Measurements from ENCODE around the gene NAA38.
A peak's percentile ranks its signal among the peaks of the same experiment; 100 is the strongest.
"Not testable (repeated sequence)": the region's sequence is repeated elsewhere in the genome, so short reads cannot be mapped to it uniquely, and the experiment has no call there.

The NAA38 gene

GRCh38 chr17:7881276-7882054 lies 24.1 kb upstream of the NAA38 start:
- no peak for DNase-seq

GRCh38 chr17:7880076-7880868 lies 22.9 kb upstream of the NAA38 start:
- DNase-seq: no peak

- DNase-seq: no peak
These were observed 20.9 kb upstream of the NAA38 start for GRCh38 chr17:7878234-7878633.

- no peak for DNase-seq
These were observed 18.5 kb upstream of the NAA38 start for GRCh38 chr17:7875804-7876370.

- DNase-seq: no peak
These were observed 15.7 kb upstream of the NAA38 start for GRCh38 chr17:7873051-7873450.

DNA sequence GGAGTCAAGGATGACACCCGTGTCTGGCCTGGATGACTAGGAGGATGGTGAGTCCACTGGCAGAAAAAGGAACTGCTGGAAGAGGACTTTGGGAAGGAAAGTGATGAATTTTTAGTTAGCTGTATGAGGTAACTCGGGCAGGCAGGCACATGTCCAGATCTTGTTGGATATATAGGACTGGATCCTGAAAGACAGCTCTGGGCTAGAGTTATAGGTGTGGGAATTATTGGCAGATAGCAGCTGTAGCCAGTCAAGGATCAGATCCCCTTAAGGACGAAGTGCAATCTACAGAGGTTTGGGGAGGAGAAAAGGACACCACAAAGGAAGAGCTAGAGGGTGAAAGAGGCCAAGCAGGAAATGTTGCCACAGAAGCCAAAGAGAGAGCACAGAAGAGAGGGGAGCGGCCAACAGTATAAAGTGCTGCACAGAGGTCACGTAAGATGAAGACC lies 10.5 kb upstream of the NAA38 start:
- peak in 1 of 2 donors; percentile 37 for DNase-seq

DNA sequence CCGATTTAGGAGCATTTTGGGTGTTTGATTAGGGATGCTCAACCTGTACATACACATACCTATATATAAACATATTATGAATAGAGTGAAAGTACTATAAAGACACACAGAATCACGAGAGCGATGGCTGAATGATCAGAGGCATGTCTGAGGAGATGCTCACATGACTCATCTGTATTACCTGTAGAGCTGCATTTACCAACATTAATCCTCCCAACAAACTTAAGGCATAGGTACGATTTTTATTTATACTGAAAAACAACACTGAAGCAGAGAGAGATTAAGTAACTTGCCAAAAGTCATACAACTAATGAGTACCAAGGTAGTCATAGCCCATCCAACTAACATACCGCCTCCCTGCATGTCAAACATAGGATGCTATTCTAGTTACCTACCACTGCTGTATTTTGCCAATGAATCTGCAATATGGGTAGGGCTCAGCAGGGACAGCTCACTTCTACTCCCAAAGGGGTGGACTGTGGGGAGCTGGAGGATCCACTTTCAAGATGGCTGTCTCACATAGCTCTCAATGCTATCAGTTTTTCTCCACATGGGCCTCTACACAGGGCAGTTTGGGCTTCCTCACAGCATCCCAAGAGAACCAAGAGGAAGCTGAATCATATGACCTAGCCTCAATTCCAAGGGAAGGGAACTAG lies 7.8 kb upstream of the NAA38 start:
- no peak for DNase-seq

DNA sequence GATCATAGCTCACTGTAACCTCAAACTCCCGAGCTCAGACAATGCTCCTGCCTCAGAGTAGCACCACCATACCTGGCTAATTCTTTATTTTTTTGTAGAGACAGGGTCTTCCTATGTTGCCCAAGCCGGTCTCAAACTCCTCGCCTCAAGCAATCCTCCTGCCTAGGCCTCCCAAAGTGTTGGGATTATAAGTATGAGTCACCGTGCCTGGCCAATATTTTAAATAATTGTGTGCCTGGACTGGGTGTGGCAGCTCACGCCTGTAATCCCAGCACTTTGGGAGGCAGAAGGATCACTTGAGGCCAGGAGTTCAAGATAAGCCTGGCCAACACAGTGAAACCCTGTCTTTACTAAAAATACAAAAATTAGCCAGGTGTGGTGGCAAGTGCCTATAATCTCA lies 7.0 kb upstream of the NAA38 start:
- DNase-seq: not testable (repeated sequence)

DNA sequence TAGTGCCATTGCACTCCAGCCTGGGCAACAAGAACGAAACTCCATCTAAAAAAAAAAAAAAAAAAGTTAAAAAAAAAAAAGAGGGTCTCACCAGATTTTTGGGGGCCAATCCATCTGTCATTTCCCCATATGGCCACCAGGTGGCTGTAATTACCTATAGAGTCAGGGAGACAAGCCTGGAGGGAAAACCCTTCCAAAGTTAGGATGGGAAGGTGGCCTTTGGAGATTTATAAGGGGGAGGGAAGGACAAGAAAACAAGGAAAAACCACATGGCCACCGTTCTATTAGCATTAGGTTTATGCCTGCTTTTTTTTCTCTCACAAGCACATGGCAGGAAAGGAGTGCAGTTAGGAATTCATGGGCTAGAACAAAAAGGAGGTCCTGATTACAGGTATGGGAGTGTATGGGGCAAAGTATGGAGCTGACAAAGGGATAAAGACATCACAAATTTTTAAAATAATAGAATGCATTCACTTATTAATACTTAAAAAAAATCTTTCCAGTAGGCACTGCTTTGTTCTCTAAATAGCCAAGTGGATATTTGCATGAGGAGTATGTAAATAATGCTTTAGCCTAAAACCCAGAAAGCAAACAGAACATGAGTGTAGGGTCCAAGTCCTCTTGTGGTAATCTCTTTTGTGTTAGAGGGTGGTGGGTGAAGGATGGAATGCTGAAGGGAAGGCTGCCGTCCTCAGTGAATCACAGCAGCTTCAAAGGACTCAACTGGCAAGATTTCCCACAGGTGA lies 5.5 kb upstream of the NAA38 start:
- DNase-seq: peak; percentile 57 to 69

GRCh38 chr17:7859028-7859427 lies 1.7 kb upstream of the NAA38 start:
- no peak for DNase-seq

DNA sequence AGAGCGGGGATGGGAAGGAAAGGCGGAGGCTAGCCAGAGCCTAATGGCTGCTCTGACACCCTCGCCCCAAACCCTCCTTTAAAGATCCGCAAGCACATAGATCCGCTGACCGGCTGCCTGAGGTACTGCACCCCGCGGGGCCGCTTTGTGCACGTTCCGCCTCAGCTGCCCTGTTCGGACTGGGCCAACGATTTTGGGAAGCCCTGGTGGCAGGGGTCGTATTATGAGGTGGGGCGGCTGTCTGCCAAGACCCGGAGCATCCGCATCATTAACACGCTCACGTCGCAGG lies 1.1 kb upstream of the NAA38 start:
- peak; percentile 53 to 59 for DNase-seq

DNA sequence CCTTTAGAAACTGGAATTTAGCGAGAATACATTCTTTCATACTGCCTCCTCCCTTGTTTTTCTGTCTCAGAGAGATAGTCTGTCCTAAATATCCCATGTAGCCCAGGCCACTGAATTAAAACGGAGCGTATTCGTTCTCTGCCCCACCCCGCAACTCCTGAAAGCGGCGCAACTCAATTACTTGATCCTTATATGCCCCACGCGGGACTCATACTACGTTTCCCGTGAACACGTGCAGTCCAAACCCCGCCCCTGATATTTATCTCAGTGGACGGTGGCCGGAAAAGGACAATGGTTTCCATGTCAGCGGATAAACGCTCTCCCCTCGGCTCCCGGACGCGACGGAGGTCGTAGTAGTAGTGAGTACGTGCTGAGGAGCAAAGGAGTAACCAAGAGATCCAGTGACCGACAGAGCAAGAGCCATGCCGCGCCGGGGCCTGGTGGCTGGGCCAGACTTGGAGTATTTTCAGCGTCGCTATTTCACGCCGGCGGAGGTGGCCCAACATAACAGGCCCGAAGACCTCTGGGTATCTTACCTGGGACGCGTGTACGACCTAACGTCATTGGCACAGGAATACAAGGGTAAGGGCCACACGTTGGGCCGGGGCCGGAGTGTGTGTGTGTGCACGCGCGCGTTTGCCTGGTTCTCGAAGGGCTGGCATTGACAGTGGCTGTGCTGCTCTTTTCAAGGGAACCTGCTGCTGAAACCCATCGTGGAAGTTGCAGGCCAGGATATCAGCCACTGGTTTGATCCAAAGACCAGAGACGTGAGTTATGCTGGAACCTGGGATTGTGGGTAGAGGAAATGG lies 558 bp upstream of the NAA38 start, which contains the start of gene CYB5D1:
Gene CYB5D1 (plus strand): TSS at position 291 of the 809 bp plus-strand sequence. CDS start 132 bp downstream, at position 423.
- peak; percentile 93 to 96 for DNase-seq

- DNase-seq: peak; percentile 52 to 66
These were observed 1.1 kb downstream of the NAA38 start for GRCh38 chr17:7856011-7856810.

DNA sequence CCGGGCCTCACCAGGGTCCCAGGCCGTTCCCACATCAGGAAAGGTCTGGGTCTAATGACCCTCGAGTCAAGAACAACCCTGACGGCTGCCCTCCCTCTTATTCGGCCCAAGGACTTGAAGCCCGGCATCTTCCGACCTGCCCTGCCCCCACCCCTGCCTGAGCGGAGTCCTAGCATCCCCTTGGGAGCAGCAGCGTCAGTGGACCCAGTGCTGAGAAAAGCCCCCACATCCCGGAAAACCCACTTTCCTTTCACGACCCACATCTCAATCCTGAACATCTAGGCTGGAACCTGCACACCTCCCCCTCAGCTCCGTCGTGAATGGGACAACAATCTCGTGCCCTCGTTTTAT lies 1.7 kb downstream of the NAA38 start:
- no peak for DNase-seq

- DNase-seq: peak in 1 of 2 donors; percentile 49
These were observed 2.3 kb downstream of the NAA38 start, which contains the start of gene TMEM88 for GRCh38 chr17:7854851-7855659. Gene TMEM88, plus strand, starts transcription at chr17:7855066. Its CDS starts 9 bp downstream, at chr17:7855075.

DNA sequence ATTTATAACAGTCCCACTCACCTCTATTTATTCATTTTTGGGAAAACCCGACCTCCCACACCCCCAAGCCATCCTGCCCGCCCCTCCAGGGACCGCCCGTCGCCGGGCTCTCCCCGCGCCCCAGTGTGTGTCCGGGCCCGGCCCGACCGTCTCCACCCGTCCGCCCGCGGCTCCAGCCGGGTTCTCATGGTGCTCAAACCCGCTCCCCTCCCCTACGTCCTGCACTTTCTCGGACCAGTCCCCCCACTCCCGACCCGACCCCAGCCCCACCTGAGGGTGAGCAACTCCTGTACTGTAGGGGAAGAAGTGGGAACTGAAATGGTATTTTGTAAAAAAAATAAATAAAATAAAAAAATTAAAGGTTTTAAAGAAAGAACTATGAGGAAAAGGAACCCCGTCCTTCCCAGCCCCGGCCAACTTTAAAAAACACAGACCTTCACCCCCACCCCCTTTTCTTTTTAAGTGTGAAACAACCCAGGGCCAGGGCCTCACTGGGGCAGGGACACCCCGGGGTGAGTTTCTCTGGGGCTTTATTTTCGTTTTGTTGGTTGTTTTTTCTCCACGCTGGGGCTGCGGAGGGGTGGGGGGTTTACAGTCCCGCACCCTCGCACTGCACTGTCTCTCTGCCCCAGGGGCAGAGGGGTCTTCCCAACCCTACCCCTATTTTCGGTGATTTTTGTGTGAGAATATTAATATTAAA lies 3.1 kb downstream of the NAA38 start:
- DNase-seq: peak in 1 of 2 donors; percentile 17

- DNase-seq: peak in 1 of 2 donors; percentile 39
These were observed 3.7 kb downstream of the NAA38 start for GRCh38 chr17:7853691-7854038.

GRCh38 chr17:7852919-7853690 lies 4.3 kb downstream of the NAA38 start:
- DNase-seq: peak in 1 of 2 donors; percentile 36

Measured in CD4-positive, alpha-beta T cell treated with Interleukin-4 for 1 hour (primary cell).